GM12892 (cell line): Measurements from ENCODE around the gene EVA1C.

ENCODE experiments used
- POLR2A ChIP-seq: IDR thresholded peaks from 2 replicates; pipeline ENCODE4 v1.6.1; 2011; ENCODE audit warnings: low read depth, low read length, control low read depth
- POLR2AphosphoS5 ChIP-seq: IDR thresholded peaks from 2 replicates; pipeline ENCODE4 v1.6.1; 2011; ENCODE audit warnings: low read depth, low read length, control low read depth

DNA sequence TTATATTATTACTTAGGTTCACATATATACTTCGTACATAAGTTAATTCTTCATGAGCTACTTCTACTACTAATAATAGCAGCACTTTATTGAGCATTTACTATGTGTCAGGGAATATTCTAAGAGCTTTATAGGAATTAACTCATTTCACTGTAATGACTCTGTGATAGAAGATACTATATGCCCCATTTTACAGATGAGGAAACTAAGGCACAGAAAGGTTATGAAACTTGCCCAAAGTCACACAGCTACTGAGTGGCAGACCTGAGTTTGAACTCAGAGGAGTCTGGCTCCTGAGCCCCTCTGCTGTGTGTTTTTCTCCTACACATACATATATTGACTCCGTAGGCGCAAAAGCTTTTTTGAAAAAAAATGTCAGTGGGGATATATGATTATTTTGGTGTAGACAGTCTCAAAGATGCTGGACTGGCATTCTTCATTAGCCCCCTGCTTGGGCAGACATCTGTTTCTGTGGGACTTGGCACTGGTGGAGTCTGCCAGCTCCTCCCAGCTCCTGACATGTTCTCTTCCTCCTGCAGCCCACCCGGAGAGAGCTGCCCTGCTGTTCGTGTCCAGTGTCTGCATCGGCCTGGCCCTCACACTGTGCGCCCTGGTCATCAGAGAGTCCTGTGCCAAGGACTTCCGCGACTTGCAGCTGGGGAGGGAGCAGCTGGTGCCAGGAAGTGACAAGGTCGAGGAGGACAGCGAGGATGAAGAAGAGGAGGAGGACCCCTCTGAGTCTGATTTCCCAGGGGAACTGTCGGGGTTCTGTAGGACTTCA is 102.0 kb downstream of the EVA1C start:
- no peak for TF ChIP-seq POLR2A
- no peak for TF ChIP-seq POLR2AphosphoS5
